HEK293 (cell line): ENCODE measurements around the gene CDX1.
A peak's percentile ranks its signal among the peaks of the same experiment; 100 is the strongest.

Experiments
- CTCF ChIA-PET: fragments of 350-600 bp; formaldehyde crosslinking; extraction: SDS; loops from one replicate; lab custom pipeline; 2021; ENCODE audit warnings: antibody characterized with exemption; lab: Yijun Ruan, JAX
- POLR2A ChIA-PET: fragments of 300-600 bp; formaldehyde crosslinking; extraction: SDS; loops from one replicate; lab custom pipeline; 2020; ENCODE audit warnings: antibody characterized with exemption, inconsistent platforms; lab: Yijun Ruan, JAX
- H3K27ac ChIP-seq: fragments of 200-500 bp; sonication (Bioruptor generic); 2 replicates; pipeline ENCODE4 v1.5.1; 2014; ENCODE audit warnings: low read depth, low read length, control low read depth, inconsistent platforms; ENCODE audit errors: extremely low read depth
- H3K36me3 ChIP-seq, 2 experiments: fragments of 200-500 bp in 1 of 2; sonication (Bioruptor generic) in 1 of 2; 1 replicate in 1 of 2; 2 replicates in 1 of 2; pipeline ENCODE4 v1.5.1; 2014 to 2017; ENCODE audit warnings: inconsistent platforms in 2 of 2, low read length in 2 of 2; ENCODE audit not compliant: control insufficient read depth in 2 of 2, insufficient read depth in 1 of 2
- H3K4me1 ChIP-seq: fragments of 200-500 bp; sonication (Bioruptor generic); 2 replicates; pipeline ENCODE4 v1.5.1; 2014; ENCODE audit warnings: mild to moderate bottlenecking, low read length, inconsistent platforms; ENCODE audit not compliant: control insufficient read depth, insufficient read depth
- H3K4me3 ChIP-seq: 2 replicates; pipeline ENCODE4 v1.5.1; 2011; ENCODE audit warnings: low read depth, mild to moderate bottlenecking, control low read depth, low read length, moderate library complexity
- H3K9me3 ChIP-seq: fragments of 200-500 bp; sonication (Bioruptor generic); 2 replicates; pipeline ENCODE4 v1.5.1; 2014; ENCODE audit warnings: low read depth, low read length, inconsistent platforms; ENCODE audit not compliant: control insufficient read depth, insufficient read depth
- GLIS2 ChIP-seq: fragments of 450-650 bp; formaldehyde crosslinking; IDR thresholded peaks from 2 replicates; pipeline ENCODE4 v1.5.1; 2016; ENCODE audit warnings: missing biosample characterization, missing genetic modification characterization
- MYNN ChIP-seq: fragments of 450-650 bp; formaldehyde crosslinking; IDR thresholded peaks from 2 replicates; pipeline ENCODE4 v1.5.1; 2016; ENCODE audit warnings: missing biosample characterization, missing genetic modification characterization, borderline replicate concordance
- MZF1 ChIP-seq: fragments of 450-650 bp; formaldehyde crosslinking; IDR thresholded peaks from 2 replicates; pipeline ENCODE4 v1.5.1; 2017; ENCODE audit warnings: missing biosample characterization, missing genetic modification characterization, borderline replicate concordance
- ZIC2 ChIP-seq: fragments of 450-650 bp; formaldehyde crosslinking; IDR thresholded peaks from 2 replicates; pipeline ENCODE4 v1.5.1; 2016; ENCODE audit warnings: missing biosample characterization, missing genetic modification characterization
- ZNF175 ChIP-seq: fragments of 450-650 bp; formaldehyde crosslinking; IDR thresholded peaks from 2 replicates; pipeline ENCODE4 v1.5.1; 2016; ENCODE audit warnings: missing biosample characterization, missing genetic modification characterization
- ZNF311 ChIP-seq: fragments of 450-650 bp; formaldehyde crosslinking; IDR thresholded peaks from 2 replicates; pipeline ENCODE4 v1.5.1; 2017; ENCODE audit warnings: missing biosample characterization, missing genetic modification characterization, borderline replicate concordance
- ZNF341 ChIP-seq: fragments of 450-650 bp; formaldehyde crosslinking; IDR thresholded peaks from 2 replicates; pipeline ENCODE4; 2016; ENCODE audit warnings: low read depth, missing biosample characterization, missing genetic modification characterization
- ZNF423 ChIP-seq: fragments of 450-650 bp; formaldehyde crosslinking; IDR thresholded peaks from 2 replicates; pipeline ENCODE4 v1.5.1; 2016; ENCODE audit warnings: missing biosample characterization, missing genetic modification characterization
- ZNF600 ChIP-seq: fragments of 450-650 bp; formaldehyde crosslinking; IDR thresholded peaks from 2 replicates; pipeline ENCODE4 v1.5.1; 2016; ENCODE audit warnings: missing biosample characterization, missing genetic modification characterization
- ZSCAN23 ChIP-seq: fragments of 450-650 bp; formaldehyde crosslinking; IDR thresholded peaks from 2 replicates; pipeline ENCODE4 v1.5.1; 2016; ENCODE audit warnings: missing biosample characterization, missing genetic modification characterization
- TF ChIP-seq, protein P1 (sequence below): fragments of 450-650 bp; formaldehyde crosslinking; IDR thresholded peaks from 2 replicates; pipeline ENCODE4 v1.5.1; 2016; ENCODE audit warnings: missing biosample characterization, missing genetic modification characterization
- TF ChIP-seq, protein P2 (sequence below): fragments of 450-650 bp; formaldehyde crosslinking; IDR thresholded peaks from 2 replicates; pipeline ENCODE4 v1.5.1; 2016; ENCODE audit warnings: missing biosample characterization, missing genetic modification characterization
- TF ChIP-seq, protein P3 (sequence below): fragments of 450-650 bp; formaldehyde crosslinking; IDR thresholded peaks from 2 replicates; pipeline ENCODE4 v1.5.1; 2017; ENCODE audit warnings: missing biosample characterization, missing genetic modification characterization
- TF ChIP-seq, protein P4 (sequence below): fragments of 450-650 bp; formaldehyde crosslinking; IDR thresholded peaks from 2 replicates; pipeline ENCODE4 v1.5.1; 2017; ENCODE audit warnings: missing biosample characterization, missing genetic modification characterization

Gene CDX1

DNA sequence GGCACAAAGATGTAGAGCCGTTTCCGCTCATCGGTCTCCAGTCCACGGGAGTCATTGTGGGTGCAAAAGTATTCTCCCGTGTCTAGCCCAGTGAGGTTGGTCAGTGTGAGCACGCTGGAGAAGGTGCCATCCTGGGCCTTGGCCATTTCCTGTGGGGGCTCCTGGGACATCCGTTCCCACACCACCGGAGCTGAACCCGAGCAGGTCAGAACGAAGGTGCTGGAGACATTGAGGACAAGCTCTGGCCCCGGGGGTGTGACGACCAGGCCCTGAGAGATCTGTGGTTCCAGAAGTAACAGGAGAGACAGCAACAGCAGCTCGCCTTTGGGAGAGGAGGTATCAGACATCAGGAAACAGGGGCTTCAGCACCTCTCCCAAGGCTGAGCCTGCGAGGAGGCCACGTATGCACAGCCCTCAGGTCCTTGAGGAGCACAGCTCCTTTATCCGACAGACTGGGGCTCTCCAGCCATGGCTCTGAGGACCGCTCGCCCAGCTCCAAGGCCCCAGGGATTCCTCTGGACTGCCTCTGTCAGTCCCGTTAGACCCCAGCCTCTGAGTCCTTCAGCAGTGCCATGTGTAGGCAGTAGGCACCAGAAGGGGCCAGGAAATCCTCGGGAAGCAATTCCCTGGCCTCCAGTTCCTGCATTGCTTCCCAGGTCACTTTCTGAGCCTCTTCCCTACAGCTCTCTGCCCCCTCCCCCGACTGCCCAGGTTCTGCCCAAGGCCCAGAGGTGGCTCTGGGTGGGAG, 30.8 kb upstream of the CDX1 start (continued):
- TF ChIP-seq, protein P1, sequence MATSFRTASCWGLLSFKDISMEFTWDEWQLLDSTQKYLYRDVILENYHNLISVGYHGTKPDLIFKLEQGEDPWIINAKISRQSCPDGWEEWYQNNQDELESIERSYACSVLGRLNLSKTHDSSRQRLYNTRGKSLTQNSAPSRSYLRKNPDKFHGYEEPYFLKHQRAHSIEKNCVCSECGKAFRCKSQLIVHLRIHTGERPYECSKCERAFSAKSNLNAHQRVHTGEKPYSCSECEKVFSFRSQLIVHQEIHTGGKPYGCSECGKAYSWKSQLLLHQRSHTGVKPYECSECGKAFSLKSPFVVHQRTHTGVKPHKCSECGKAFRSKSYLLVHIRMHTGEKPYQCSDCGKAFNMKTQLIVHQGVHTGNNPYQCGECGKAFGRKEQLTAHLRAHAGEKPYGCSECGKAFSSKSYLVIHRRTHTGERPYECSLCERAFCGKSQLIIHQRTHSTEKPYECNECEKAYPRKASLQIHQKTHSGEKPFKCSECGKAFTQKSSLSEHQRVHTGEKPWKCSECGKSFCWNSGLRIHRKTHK (tag by site-specific recombination), result no peak
- no peak for TF ChIP-seq ZNF175 (tag by site-specific recombination)
- TF ChIP-seq, protein P2, sequence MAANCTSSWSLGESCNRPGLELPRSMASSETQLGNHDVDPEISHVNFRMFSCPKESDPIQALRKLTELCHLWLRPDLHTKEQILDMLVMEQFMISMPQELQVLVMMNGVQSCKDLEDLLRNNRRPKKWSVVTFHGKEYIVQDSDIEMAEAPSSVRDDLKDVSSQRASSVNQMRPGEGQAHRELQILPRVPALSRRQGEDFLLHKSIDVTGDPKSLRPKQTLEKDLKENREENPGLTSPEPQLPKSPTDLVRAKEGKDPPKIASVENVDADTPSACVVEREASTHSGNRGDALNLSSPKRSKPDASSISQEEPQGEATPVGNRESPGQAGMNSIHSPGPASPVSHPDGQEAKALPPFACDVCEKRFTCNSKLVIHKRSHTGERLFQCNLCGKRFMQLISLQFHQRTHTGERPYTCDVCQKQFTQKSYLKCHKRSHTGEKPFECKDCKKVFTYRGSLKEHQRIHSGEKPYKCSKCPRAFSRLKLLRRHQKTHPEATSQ, result no peak

DNA sequence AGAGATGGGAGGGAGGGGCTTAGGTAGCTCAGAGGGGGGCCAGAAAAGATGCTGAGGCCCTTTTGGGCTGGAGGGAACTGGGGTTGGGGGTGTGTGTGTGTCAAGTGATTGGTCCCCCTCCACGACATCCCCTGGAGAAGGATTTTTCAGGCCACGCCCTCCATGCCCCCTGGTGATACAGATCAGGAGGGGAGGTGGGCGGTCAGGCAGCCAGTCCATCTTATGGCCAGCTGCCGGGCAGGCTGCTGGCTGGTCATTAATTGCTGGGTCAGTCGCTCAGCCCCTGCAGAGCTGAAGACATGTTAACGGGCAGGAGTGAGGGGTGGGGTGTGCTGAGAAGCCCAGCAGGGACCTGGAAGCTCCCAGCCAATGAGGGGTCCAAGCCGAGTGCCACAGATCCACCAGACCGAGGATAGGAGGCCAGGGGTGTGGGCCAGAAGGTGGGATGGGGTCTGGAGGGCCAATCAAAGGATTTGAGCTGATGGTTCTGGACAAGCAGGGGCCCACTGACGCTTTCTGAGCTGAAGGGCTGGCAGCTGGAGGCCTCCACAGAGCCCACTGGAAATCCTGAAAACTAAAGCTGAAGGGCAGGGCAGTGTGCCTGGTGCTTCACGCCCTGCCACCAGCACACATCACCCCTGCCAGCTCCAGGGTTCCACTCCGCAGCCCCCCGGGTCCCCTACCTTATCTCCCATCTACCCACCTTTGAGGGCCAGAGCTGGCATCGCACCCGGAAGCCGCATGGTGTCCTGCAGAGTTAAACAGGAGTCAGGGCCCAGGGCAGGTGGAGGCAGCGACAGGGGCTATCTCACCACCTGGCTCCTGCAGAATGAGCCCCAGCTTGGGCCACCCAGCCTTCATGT, 30.0 kb upstream of the CDX1 start:
- Histone ChIP-seq H3K4me3 (no peak overlapping the region), H3K36me3 (no peaks in the 10 kb centered on the region)
- CTCF ChIA-PET, result interaction anchor here (0.9 to 1.9 kb wide), 2 partner anchors 8 to 82 kb away, joined by 6 read pairs; no protein-coding TSS in a partner anchor
- TF ChIP-seq ZNF341 (tag by site-specific recombination) (no peak), ZNF311 (tag by site-specific recombination) (no peak), ZNF600 (tag by site-specific recombination) (no peak), ZNF423 (tag by site-specific recombination) (no peak), ZSCAN23 (tag by site-specific recombination) (no peak), MZF1 (tag by site-specific recombination) (no peak), MYNN (no peak), ZIC2 (tag by site-specific recombination) (peak; percentile 27; the same call in 1 of the 2 replicates), GLIS2 (tag by site-specific recombination) (0 out of 2 replicates have a peak, but pooled peaks have one; percentile 11)
- TF ChIP-seq, protein P3, sequence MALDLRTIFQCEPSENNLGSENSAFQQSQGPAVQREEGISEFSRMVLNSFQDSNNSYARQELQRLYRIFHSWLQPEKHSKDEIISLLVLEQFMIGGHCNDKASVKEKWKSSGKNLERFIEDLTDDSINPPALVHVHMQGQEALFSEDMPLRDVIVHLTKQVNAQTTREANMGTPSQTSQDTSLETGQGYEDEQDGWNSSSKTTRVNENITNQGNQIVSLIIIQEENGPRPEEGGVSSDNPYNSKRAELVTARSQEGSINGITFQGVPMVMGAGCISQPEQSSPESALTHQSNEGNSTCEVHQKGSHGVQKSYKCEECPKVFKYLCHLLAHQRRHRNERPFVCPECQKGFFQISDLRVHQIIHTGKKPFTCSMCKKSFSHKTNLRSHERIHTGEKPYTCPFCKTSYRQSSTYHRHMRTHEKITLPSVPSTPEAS, result no peak
- TF ChIP-seq, protein P4, sequence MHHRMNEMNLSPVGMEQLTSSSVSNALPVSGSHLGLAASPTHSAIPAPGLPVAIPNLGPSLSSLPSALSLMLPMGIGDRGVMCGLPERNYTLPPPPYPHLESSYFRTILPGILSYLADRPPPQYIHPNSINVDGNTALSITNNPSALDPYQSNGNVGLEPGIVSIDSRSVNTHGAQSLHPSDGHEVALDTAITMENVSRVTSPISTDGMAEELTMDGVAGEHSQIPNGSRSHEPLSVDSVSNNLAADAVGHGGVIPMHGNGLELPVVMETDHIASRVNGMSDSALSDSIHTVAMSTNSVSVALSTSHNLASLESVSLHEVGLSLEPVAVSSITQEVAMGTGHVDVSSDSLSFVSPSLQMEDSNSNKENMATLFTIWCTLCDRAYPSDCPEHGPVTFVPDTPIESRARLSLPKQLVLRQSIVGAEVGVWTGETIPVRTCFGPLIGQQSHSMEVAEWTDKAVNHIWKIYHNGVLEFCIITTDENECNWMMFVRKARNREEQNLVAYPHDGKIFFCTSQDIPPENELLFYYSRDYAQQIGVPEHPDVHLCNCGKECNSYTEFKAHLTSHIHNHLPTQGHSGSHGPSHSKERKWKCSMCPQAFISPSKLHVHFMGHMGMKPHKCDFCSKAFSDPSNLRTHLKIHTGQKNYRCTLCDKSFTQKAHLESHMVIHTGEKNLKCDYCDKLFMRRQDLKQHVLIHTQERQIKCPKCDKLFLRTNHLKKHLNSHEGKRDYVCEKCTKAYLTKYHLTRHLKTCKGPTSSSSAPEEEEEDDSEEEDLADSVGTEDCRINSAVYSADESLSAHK (tag by site-specific recombination), result no peak
- TF ChIP-seq, all 188 proteins: peak for 2
- H3K4me1 ChIP-seq, result no peaks in the 10 kb centered on the region
- no peak overlapping the region for H3K27ac ChIP-seq
- POLR2A ChIA-PET, result no interaction called here
- no peaks in the 10 kb centered on the region for H3K9me3 ChIP-seq
